Measurements from ENCODE around the gene KRTAP19-1.

Gene KRTAP19-1

DNA sequence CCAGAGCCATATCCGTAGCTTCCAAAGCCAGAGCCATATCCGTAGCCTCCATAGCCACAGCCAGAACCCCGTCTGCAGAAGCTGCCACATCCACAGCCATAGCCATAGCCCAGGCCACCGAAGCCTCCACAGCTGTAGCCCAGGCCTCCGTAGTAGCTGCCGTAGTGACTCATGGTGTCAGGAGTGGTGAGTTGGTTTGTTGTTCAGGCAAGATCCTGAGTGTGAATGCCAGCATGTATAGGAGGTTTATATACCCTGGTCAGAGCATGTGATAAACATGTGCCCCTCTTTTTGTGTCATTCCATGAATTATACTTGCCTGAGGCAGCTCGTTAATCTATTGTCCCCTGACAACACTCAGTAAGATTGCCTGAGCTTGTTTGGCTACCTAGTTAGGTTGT is at the start of gene KRTAP19-1:
KRTAP19-1 (minus strand) TSS at position 223 of the 400 bp plus-strand sequence; CDS start at position 173, 50 bp downstream.
- no peak for DNase-seq

DNA sequence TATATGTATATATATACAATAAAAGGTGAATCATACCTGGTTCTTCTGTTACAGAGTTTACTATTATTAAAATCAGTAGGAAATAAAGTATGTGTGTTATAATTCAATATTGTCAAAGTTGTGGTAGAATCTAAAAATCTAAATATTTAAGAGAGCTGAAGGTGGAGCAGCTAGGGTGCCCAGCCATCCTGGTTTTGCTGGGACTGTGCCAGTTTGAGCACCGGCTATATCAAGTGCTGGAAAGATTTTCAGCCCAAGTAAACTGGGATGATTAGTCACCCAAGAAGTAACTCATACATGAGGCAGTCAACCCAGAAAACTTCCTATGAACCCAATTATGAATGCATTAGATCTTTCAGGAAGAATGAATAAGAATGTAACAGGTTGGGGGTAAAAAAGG is 38.7 kb upstream of the KRTAP19-1 start:
- no peak for DNase-seq

DNA sequence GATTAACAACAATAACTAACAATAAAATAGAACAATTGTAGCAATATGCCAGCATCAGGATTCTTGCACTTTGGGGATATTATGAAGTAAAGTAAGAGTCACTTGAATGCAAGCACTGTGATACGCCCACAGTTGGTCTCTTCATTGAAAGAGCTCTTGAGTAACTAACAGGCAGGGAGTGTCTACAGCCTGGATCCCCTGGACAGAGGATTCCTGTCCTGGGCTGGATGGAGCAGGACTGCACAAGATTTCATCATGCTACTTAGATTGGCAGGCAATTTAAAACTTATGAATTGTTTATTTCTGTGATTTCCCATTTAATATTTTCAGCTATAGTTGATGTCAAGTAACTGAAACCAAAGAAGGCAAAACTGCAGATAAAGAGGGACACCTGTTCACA is 35.5 kb upstream of the KRTAP19-1 start:
- DNase-seq, result no peak

DNA sequence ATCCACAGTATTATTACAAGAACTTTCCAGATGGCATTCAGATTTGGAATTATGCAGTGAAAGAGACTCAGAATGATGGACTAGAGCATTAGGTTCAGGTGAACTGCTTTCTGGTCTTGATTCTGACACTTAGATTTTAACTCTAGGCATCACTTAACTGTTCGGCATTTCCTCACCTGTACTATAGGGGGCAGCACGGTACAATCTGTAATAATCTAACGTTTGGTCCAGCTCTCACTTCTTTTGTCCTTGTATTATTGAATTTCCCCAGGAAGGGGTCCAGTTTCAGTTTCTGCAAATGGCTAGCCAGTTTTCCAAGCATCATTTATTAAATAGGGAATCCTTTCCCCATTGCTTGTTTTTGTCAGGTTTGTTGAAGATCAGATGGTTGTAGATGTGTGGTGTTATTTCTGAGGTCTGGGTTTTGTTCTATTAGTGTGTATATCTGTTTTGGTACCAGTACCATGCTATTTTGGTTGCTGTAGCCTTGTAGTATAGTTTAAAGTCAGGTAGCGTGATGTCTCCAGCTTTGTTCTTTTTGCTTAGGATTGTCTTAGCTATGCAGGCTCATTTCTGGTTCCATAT is 25.5 kb upstream of the KRTAP19-1 start:
- DNase-seq, result peak in 1 of 2 experiments; percentile 4

DNA sequence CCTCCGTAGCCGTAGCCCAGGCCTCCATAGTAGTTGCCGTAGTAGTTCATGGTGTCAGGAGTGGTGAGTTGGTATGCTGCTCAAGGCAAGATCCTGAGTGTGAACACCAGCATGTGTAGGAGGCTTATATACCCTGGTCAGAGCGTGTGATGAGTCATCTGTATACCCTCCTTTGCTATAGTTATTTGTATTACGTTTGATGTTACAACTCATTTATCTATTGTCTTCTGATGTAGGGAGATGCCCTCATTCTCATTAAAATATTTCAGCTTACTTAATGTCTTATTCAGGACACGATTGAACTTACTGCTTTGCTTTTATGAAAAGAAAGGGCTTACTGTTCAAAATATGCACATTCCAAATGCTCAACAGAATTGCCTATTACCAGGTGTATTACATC is 21.9 kb upstream of the KRTAP19-1 start, which contains the start of gene KRTAP19-5:
KRTAP19-5 (minus strand) TSS at position 101 of the 400 bp plus-strand sequence; CDS start at position 50, 51 bp downstream.
- no peak for DNase-seq

DNA sequence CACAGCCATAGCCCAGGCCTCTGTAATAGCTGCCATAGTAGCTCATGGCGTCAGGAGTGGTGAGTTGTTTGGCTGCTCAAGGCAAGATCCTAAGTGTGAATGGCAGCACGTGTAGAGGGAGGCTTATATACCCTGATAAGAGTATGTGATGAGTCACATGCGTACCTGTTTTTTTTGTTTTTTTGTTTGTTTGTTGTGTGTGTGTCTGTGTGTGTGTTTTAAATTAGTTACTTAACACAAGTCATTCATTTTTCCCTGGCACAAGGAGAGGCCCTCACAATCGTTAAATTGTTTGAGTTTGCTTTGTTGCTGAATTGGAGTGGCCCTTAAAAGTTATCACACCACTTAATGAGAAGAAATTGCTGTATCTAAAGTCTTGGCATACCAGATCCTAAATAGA is 16.9 kb upstream of the KRTAP19-1 start, which contains the start of gene KRTAP19-4:
KRTAP19-4 (minus strand) TSS at position 101 of the 400 bp plus-strand sequence; CDS start at position 46, 55 bp downstream.
- no peak for DNase-seq

DNA sequence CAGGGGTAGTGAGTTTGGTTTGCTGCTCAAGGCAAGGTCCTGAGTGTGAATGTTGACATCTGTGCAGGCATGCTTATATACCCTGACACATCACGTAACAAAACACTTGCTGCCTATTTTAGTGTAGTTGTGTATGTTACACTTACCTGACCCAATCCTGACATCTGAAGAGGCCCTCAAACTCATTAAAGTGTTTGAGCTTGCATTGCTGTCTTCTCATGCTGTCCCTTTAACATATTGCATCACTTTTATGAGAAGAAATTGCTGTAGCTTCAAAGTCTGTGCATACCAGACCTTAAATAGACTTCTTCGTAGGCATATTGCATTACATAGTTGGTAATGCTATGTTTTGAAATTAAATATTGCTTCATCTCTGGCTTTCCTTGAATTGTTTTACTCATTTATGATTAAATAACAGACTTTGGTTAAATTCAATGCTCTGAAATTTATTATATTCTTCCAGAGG is 11.8 kb upstream of the KRTAP19-1 start, which contains the start of gene KRTAP19-3:
KRTAP19-3 (minus strand) TSS at position 51 of the 466 bp plus-strand sequence. CDS start 56 bp downstream, outside the sequence.
- no peak for DNase-seq

DNA sequence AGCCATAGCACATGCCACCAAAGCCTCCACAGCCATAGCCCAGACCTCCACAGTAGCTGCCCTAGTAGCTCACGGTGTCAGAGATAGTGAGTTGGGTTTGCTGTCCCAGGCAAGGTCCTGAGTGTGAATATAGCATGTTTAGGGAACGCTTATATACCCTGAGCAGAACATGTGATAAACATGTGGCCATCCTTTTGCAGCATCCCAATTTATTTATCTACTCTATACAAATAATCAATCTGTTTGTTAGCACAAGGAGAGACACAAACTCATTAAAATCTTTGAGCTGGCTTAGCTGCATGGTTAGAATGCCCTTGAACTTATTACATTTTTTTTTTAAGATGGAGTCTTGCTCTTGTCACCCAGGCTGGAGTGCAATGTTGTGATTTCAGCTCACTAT is 7.2 kb upstream of the KRTAP19-1 start, which contains the start of gene KRTAP19-2:
KRTAP19-2 (minus strand) TSS at position 101 of the 400 bp plus-strand sequence; CDS start at position 13, 88 bp downstream.
- DNase-seq, result no peak

DNA sequence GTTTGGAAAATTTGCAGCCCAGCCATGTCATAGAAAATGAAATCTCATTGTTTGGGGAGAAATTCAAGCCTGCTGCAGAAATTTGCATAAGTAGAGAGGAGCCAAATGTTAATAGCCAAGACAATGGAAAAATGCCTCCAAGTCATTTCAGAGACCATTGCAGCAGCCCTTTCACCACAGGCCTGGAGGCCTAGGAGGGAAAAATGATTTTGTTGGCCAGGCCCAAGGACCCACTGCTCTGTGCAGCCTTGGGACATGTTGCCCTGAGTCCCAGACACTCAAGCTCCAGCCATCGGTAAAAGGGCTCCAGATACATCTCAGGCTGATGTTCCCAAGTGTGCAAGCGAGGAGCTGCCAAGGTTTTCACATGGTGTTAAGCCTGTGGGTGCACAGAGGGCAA is 6.0 kb upstream of the KRTAP19-1 start:
- no peak for DNase-seq

DNA sequence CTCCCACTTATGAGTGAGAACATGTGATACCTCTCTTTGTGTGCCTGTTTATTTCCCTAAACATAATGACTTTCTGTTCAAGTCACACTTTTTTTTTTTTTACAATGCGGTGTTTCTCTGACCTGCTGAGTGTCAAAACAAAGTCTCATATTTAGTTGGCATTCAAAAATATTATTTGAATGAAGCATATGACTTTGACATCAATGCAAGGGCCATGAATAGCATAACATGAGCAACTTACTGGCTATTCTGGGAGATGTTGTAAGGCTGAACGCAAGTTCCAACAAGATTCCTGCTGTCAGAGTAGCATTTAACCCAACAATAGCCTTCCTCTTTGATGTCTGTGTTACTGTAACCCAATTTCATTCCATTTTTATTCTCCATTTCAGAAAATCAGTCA is 2.0 kb upstream of the KRTAP19-1 start:
- DNase-seq, result no peak

DNA sequence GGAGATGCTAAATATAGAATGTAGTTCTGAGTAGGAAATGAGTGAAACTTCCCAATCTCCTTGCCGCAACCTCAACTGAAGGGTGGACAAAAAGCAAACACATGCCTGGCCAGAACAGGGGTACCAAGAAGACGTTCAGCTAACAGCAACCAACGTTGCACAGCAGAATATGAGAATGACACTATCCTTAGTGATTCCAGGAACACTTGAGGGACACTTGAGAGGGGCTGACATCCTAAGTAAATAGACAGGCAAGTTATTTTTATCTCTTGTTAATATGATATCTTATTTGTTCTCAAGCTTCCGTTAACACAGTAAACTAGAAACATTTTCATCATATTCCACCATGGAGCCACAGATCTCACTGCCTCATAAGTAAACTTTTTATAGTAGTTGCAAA is 908 bp downstream of the KRTAP19-1 start:
- peak in 1 of 2 experiments; percentile 9 for DNase-seq

DNA sequence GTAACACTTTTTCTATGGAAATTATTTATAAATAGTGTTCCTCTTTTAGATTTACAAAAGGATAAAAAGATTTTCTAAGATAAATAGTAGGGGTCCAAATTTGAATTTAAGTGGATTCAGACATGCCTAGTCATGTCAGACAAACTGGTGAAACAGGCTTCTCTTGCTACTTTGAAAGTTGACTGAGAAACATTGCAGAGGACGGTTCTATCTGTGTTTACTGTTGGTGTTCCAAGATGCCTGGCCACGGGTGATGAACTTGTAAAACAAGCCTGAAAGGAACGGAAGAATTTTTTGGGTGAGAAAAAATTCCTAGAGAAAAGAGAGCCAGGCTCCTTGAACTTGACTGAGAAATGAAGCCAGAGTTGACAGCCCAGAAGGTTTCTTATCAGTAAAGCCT is 2.2 kb downstream of the KRTAP19-1 start:
- DNase-seq, result no peak

DNA sequence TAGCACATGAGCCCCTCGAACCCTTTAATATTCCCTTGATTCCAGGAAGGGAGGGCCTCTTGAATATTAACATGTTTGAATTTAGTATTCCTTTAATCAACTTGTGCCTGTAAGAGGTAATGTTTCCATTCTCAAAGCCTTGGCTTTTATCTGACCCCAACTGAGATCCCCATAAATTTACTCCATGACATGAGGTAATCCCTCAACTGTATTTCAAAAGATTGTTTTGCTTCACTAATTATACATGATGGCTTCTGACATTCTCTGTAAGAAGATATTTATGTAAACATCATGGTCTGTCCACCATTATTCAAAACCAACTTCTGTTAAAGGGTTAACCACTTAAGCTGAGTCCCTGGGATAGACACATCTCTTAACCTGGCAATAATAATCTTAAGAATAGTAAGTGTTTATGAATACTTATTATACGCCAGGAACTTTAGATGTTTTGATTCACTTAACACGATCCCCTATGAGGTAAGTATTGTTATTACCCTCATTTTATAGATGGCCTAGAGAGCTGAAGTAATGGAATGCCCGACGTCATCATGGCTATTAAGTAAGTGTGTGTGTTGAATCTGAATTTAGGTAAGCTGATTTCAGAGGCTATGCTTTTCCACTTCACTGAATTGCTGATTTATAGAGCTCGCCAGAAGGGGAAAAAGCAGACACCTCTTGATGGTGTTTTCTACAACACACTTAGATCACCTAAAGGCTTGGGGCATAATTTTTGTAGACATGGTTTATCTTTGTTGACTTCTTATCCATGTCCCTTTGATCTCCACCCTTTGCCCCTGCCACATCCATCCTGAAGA is 11.1 kb downstream of the KRTAP19-1 start:
- no peak for DNase-seq

DNA sequence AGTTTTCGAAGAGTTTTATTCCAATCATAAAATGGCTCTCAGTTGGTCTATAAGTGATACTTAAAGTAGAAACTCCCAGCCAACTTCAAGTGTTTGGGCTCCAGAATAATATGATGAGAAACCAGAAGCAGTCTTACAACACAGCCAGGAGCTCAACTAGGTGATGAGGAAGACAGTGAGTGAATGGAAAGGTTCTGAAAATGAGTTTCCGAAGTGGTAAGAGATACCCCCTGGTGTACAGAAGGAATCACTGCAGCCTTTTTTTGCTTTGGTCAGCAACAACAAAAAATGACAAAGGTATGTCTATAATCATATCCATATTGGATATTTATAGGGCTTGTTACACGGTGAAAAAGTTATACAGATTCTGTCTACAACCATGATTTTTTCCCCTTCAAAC is 16.5 kb downstream of the KRTAP19-1 start:
- peak in 1 of 2 experiments; percentile 7 for DNase-seq

DNA sequence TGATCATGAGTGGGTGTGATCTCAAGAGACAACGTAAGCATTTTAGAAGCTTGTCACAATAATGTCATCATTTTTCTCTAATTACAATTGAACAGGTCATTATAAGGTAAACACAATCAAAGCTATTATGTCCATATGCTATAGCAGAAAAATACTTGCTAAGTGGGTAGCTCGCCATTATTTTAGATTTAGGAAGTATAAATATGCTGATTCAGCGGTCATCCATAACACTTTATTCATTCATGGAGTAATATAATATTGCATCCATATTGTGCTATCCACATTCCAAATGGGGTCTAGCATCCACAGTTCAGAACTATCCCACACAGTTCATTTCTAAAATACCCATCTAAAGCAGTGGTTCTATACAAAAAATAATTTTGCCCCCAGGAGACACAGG is 31.7 kb downstream of the KRTAP19-1 start:
- no peak for DNase-seq

DNA sequence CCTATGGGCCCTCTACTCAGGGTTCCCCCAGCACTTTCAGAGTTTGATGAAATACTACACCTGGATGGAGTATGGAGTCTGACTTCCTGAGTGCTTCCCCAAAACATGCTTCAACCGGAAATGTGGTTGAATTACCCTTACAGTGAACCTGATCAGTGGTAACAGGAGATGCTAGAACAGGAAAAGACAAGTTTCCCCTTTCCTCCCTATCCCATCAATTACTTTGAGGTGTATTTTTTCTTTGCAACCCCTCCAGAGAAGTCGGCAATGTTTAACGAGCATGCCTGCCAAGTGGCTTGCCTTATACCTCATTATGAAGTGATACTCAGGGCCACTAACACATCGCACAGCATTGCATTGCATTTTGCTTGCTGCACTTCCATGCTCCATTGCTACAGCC is 33.1 kb downstream of the KRTAP19-1 start:
- DNase-seq, result no peak

DNA sequence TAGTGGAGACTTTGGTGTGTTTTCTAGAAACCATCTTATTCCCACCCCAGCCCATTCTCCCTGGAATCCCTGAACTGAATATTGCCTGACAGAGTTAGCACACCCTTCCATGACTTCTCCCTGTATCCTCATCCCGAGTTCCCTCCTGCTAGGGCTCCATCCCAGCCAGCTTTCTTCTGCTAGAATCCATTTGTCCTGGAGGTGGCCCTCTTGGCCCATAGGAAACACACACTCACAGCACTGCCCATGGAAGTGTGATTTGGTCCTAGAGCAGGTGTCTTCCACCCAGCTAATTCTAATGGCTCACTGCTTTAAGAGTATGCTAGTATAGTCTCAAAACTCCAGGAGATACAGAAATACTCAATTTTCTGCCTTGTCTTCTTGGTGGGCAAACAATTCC is 36.0 kb downstream of the KRTAP19-1 start:
- DNase-seq, result no peak

DNA sequence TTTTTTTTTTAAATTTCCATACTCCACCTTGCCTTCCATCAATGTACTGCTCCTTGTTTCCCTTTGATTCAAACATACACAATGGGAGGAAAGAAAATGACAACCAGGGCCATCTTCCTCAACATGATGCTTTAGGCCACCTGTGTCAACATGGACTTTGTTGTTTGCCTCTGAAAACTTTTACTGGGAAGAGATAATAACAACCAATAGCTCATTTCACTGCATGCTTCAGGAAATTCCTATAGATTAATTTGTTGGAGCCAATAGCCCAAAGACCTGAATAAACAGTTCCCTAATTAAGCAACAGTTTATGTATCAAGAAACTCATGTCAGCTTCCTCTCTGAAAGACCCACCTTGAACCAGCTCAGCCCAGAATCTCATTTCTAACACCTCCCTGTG is 36.9 kb downstream of the KRTAP19-1 start:
- no peak for DNase-seq

DNA sequence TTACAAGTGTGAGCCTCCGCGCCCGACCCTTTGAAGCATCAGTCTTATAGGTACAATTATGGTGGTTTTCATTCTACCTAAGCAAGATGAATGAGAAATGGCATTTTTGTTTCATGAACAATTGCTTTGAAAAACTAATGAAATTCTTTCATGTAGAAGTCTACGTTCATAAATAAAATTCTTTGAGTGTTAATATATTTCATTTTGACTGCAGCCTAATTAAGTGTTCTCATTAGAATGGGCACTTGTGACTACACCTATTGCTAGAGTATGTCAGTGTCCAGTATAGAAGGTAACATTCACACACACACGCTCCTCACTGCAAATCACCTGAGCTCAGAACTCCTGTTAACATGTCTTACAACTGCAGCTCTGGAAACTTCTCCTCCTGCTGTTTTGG is 40.2 kb downstream of the KRTAP19-1 start, which contains the start of gene KRTAP15-1:
KRTAP15-1 (plus strand) TSS at position 301 of the 400 bp plus-strand sequence; CDS start at position 354, 53 bp downstream.
- DNase-seq, result no peak

DNA sequence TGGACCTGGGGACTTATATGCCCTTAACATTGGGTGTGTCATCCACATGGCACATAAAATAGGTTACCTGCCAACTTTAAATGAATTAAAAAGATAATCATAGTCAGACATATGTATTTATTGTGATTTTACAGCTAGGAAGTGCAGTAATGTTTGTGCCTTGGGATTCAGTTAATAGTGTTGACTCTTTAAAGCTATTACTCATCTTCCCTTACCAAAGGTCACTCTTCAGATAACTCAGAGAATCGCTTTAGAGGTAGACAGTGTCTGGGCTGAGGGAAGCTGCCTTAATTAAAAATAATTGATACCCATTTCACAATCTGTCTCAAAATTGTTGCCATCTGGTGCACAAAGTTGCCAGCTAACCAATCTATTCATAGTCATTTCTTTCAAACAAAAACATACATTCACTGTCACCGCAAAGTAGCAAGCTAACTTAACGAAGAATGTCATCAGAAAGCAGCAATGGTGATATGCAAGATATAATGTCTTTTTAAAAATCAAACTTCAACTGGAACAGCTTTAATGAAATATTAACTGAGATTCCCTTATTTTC is 43.1 kb downstream of the KRTAP19-1 start:
- no peak for DNase-seq

DNA sequence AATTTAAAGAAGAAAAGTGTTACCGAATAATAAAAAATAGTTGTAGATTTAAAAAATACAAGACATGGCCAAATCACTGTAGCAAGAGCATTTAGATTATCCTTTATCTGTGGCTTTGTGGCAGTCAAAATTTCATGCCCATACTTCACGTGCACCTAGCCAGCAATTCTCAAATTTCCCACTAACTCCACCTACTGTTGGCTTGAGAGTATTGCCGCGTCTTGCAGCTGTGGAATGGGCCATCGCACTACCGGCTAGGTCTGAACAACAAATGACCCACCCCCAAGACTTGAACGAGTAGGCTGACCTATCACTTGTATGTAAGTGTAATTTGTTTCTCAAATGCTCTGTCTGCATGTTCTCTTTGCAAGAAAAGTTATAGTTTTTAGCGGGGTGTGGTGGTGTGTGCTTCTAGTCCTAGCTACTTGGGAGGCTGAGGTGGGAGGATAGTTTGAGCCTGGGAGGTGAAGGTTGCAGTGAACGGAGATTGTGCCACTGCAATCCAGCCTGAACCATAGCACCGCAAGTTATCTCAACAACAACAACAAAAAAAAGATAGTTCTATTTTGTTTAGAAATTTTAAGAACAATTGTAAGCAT is 46.0 kb downstream of the KRTAP19-1 start:
- DNase-seq, result peak; percentile 36 to 47

DNA sequence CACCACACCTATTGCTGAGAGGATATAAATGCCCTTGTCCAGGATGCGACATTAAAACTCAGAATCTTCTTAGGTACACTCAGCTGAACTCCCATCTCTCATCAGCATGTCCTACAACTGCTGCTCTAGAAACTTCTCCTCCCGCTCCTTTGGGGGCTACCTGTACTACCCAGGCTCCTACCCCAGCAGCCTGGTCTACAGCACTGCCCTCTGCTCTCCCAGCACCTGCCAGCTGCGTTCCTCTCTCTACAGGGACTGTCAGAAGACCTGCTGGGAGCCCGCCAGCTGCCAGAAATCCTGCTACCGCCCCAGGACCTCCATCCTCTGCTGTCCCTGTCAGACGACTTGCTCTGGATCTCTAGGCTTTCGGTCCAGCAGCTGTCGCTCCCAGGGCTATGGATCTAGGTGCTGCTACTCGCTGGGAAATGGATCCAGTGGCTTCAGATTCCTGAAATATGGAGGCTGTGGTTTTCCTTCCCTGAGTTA is 50.0 kb downstream of the KRTAP19-1 start, which contains the start of gene KRTAP13-4:
KRTAP13-4 (plus strand) TSS at position 51 of the 486 bp plus-strand sequence; CDS start at position 107, 56 bp downstream.
- DNase-seq, result no peak

Data from SHP77 (cell line).